GM21367 (cell line): ENCODE data around the gene STPG2.

ENCODE experiments used
- ATAC-seq: cut with Tn5 transposase; IDR thresholded peaks from one replicate; pipeline ENCODE4 v1.9.1; 2021; ENCODE audit not compliant: unreplicated experiment

Gene STPG2

DNA sequence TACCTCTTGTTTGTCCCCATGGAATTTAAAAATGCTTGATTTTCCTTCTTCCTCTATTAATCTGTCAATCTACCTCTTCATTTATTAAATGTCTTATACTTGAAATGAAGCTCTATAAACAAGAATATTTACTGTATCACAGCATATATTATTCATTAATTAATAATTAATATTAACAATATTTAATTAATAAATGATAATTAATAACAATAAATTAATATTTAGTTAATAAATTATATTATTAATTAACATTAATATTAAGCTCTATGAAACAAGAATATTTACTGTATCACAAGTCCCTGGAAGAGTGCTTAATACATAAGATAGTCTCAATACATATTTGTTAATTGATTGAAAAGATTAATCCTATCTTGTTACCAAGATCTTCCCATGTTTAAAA, 306.6 kb downstream of the STPG2 start:
- ATAC-seq: no peak

DNA sequence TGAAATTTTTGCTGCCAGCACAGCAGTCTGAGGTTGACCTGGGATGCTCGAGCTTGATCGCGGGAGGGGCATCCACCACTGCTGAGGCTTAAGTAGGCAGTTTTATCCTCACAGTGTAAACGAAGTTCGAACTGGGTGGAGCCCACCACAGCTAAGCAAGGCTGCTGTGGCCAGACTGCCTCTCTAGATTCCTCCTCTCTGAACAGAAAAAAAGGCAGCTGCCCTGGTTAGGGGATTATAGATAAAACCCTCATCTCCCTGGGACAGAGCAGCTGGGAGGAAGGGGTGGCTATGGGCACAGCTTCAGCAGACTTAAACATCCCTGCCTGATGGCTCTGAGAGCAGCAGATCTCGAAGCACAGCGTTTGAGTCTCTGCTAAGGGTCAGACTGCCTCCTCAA, 314.6 kb downstream of the STPG2 start:
- ATAC-seq: no peak

GRCh38 chr4:97819294-97819693, 324.0 kb downstream of the STPG2 start:
- ATAC-seq: no peak

DNA sequence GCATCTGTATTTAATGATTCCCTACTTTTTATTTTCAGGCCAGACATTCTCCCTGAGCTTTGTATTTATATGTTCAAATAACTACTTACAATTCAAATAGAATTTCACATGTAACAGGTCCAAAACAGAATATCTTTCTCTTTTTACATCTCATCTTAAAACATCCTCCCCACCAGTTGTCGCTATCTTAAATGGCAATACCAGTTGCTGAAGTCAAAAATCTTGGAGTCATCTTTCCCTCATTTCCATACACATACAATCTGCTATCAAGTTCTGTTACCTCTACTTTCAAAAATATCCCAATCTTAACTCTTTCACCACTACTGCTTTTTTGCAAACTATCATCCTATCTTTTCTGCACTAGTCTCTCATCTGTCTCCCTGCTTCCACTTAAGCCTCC, 330.5 kb downstream of the STPG2 start:
- ATAC-seq: no peak

DNA sequence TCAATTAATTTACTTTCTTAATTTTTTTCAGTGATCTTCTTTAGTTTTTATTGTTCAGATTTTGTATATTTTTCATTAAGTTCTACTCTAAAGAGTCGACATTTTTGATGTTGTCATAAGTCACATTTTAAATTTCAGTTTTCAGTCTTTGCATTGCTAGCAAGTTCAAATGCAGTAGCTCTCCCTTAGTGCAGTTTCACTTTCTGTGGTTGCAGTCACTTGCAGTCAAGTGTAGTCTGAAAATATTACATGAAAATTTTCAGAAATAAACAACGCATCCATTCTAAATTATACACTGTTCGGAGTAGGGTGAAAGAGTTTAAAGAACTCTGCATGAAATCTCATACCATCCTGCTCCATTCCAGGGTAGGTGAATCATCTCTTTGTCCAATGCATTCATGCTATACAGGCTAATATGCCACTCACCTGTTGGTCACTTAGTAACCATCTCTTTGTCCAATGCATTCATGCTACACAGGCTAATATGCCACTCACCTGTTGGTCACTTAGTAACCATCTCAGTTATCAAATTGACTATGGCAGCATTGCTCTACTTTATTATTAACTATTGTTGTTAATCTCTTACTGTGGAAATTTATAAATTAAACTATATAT, 356.9 kb downstream of the STPG2 start:
- no peak for ATAC-seq

GRCh38 chr4:97778174-97778573, 365.1 kb downstream of the STPG2 start:
- no peak for ATAC-seq

GRCh38 chr4:97774347-97774989, 368.8 kb downstream of the STPG2 start:
- ATAC-seq: no peak

DNA sequence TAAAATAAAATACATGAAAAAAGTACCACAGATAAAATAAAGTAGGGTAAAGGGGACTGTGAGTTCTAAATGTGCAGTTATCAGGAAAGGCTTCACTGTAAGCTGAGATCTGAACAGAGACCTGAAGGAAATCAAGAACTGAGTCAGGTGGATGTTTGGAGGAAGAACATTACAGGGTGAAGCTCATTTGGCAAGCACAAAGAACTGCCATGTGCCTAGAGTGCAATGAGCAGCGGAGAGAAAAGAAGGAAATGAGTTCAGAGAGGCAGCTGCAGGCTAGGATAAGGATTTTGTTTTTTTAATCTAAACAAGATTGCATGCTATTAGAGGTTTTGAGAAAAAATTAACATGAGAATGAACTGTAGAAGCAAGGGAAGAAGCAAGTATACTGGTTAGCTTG, 373.1 kb downstream of the STPG2 start:
- no peak for ATAC-seq

DNA sequence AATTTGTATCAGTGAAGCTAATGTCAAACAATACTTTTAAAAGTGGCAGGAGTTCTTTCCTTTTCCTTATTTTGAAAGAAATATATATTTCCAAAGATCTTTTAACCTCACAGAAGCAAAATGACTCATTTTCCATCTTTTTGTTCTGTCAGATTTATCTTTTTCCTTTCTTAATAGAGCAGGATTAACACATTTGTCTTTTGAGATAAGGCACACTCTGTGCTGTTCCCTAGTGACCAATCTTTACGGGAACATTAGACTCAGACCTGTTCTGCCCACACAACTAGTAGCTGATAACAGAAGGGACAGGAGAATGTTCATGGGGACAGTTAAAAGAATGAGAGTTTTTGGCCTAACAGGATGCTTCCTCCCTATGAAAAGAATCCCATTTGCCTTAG, 381.2 kb downstream of the STPG2 start:
- no peak for ATAC-seq

DNA sequence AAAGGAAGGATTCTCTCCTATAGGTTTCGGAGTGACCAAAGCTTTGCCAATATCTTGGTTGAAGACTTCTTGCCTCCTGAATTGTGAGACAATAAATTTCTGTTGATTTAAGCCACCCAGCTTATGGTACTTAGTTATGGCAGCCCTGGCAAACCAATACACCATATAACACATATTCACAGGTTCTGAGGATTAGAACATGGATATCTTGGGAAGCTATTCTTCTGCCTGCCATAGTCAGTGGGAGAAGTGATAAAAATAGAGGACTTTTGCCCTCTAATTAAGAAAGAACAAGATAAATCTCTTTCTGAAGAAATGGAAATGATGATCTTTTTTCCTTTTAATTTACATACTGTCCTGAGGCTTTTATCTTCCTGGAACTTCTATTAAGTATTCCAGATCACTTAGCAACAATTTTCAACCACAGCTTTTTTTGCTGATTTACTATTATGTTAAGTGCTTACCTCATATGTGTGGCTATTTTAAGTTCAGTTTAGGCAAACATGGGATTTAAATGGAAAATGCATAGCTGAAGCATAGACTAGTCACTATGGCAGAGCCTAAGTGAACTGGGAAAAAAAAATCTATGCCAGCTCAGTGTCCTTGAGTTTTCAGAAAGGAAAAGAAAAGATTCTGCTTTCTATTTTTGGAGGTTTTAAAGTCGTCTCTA, 381.7 kb downstream of the STPG2 start:
- no peak for ATAC-seq

DNA sequence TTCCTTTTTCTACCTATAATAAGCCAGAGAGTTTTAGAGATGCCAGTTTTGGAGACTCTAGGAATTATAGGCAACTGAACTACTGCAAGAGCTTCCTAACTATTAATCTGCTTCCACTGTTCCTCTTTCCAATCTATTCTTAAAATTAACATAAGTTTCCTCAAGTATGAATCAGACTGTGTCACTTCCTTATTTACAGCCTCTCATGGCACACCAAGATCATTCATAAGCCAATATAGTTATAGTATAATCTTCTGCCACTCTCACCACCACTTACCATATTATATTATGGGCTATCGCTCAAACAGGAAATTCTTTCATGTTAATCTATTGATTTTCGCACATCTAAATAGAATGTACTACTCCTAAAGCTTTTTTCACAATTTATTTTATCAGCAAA, 383.5 kb downstream of the STPG2 start:
- ATAC-seq: no peak

DNA sequence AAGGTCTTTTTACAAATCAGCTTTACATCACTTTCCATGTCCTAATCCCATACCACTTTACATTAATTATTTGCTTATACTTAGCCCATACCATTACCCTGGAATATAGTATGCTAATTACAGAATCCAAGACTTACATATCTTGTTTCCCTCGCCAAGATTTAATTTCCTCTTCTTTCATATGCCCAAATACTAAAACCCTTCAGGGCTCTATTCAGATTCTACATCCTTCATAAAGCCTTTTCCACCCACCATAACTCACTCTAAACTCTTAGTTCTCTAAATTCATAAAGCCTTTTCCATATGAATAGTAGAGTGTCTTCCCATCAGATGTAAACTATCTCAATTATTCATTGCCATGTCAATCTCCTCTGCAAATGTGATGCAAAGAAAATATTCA, 390.7 kb downstream of the STPG2 start:
- no peak for ATAC-seq

DNA sequence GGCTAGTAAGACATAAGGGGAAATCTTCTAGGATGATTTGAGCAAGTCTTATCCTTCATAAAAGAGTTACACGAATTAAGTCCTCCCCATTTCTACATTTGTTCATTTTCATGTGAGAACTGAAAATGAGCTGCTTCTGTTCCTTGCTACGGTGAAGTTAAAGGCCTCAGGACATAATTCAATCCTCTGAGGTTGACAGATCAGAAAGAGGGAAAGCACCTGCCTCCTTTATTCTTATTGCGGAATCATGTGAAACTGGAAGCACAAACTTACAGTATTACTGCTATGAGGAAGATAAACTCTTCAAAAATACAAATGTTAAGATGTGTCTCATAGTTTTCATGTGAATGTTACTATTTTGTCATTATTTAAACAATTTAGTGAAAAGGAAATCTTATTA, 395.3 kb downstream of the STPG2 start:
- no peak for ATAC-seq

DNA sequence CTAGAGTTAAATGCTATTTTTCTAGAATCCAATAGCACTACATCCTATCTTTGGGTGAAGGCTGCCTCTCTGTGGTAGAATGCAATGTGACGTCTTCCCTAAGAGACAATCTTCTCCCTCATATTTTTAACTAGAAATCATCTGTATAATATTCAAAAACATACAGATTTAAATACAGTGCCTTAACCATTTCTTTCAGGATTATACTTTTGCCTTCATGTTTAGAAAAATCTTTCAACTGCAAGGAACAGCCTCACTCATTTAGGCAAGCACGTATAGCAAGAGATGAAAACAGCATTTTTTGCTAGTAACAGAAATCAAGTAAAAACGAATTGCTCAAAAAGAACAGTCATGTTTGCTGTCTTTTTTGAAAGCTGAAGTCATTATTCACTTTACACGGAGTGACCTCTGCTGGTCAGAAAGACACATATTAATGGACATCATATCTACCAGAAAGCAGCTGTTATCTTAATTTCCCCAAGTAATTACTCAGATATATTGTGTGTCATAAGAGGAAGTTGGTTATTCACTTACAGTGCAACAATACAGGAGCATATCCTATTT, 422.3 kb downstream of the STPG2 start:
- no peak for ATAC-seq

- no peak for ATAC-seq
Measured at GRCh38 chr4:97691111-97691605, 452.1 kb downstream of the STPG2 start.

- no peak for ATAC-seq
Measured at GRCh38 chr4:97670703-97671269, 472.5 kb downstream of the STPG2 start.

DNA sequence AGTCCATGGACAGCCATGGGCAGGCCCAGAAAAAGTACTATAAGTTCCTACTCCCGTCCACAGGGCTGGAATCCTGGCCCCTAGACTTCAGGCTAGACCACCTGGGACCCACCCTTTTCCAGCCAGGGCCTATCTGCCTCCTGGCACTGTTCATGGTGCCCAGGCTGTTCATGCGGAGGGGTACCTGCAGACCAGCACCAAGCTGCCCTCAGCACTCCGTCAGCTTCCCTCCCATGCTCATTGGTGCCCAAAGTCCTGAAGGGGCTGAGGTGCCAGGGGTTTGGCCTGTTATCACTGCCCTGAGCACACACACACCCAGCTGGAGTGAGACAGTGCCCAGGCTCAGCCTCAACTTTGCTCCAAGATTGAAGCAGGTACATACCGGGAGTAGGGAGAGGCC, 477.7 kb downstream of the STPG2 start:
- ATAC-seq: no peak

GRCh38 chr4:97664741-97665140, 478.5 kb downstream of the STPG2 start:
- ATAC-seq: no peak

- no peak for ATAC-seq
Measured at GRCh38 chr4:97662133-97662532, 481.1 kb downstream of the STPG2 start.

GRCh38 chr4:97656044-97656720, 487.1 kb downstream of the STPG2 start:
- ATAC-seq: no peak

- no peak for ATAC-seq
Measured at GRCh38 chr4:97653701-97654100, 489.6 kb downstream of the STPG2 start.
